GM13976 (cell line): ENCODE data around the gene LGR5.

Source experiments
- DNase-seq: peaks from one replicate; pipeline ENCODE4 v3.0.0; 2012; ENCODE audit warnings: low spot score
- in situ Hi-C: fragments of 300-500 bp; cut with MboI; formaldehyde crosslinking; loops from one replicate; pipeline ENCODE4 v1.12.0; 2022; ENCODE audit warnings: low sequenced_read_pairs, mixed read lengths, inconsistent platforms; ENCODE audit not compliant: unreplicated experiment
- TF ChIP-seq, protein P1 (sequence below): IDR thresholded peaks from 2 replicates; pipeline ENCODE4 v1.5.1; 2012; ENCODE audit warnings: borderline replicate concordance, mild to moderate bottlenecking; ENCODE audit not compliant: insufficient read depth; ENCODE audit errors: extremely low read depth, missing control alignments, control extremely low read depth

Gene LGR5, protein sequence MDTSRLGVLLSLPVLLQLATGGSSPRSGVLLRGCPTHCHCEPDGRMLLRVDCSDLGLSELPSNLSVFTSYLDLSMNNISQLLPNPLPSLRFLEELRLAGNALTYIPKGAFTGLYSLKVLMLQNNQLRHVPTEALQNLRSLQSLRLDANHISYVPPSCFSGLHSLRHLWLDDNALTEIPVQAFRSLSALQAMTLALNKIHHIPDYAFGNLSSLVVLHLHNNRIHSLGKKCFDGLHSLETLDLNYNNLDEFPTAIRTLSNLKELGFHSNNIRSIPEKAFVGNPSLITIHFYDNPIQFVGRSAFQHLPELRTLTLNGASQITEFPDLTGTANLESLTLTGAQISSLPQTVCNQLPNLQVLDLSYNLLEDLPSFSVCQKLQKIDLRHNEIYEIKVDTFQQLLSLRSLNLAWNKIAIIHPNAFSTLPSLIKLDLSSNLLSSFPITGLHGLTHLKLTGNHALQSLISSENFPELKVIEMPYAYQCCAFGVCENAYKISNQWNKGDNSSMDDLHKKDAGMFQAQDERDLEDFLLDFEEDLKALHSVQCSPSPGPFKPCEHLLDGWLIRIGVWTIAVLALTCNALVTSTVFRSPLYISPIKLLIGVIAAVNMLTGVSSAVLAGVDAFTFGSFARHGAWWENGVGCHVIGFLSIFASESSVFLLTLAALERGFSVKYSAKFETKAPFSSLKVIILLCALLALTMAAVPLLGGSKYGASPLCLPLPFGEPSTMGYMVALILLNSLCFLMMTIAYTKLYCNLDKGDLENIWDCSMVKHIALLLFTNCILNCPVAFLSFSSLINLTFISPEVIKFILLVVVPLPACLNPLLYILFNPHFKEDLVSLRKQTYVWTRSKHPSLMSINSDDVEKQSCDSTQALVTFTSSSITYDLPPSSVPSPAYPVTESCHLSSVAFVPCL

GRCh38 chr12:71439613-71440344 is at the start of gene LGR5:
LGR5 (plus strand) TSS chr12:71439798; CDS start chr12:71440081, 283 bp downstream.
- peak; percentile 45 for DNase-seq
- TF ChIP-seq, protein P1, sequence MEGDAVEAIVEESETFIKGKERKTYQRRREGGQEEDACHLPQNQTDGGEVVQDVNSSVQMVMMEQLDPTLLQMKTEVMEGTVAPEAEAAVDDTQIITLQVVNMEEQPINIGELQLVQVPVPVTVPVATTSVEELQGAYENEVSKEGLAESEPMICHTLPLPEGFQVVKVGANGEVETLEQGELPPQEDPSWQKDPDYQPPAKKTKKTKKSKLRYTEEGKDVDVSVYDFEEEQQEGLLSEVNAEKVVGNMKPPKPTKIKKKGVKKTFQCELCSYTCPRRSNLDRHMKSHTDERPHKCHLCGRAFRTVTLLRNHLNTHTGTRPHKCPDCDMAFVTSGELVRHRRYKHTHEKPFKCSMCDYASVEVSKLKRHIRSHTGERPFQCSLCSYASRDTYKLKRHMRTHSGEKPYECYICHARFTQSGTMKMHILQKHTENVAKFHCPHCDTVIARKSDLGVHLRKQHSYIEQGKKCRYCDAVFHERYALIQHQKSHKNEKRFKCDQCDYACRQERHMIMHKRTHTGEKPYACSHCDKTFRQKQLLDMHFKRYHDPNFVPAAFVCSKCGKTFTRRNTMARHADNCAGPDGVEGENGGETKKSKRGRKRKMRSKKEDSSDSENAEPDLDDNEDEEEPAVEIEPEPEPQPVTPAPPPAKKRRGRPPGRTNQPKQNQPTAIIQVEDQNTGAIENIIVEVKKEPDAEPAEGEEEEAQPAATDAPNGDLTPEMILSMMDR = no peak
- in situ Hi-C loops = no loop called here

DNA sequence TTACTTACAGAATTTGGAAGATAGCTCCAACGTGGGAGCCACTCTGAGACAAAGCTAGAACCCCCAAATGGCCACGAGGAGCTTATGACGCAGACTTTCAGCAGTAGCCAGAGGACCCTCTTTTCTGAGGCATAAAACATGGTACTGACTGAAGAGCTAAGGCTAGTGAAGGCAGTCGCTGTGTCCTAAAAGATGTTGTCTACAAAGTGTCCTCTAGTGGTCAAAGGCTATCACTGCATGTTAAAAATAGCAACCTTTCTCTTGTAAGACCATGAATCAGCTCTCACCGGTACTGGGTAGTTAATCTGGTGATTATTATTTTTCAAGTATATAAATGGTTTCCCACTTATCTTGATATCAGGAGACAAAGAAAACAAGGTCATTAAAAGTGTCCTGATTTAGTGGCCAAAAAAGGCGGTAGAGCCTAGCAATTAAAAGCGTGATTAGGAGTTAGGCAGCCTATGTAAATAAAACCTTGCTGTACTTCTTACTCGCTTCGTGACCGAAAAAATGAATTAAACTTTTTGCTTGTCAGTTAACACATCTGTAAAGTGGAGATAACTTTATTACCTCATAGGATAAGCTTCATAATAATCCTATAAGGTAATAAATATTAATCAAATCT is 47.0 kb upstream of the LGR5 start:
- TF ChIP-seq, protein P1 = peak; percentile 71
- in situ Hi-C loops = no loop called here
- DNase-seq = peak; percentile 69

GRCh38 chr12:71393625-71394024 is 46.0 kb upstream of the LGR5 start:
- TF ChIP-seq, protein P1 = no peak
- in situ Hi-C loops = no loop called here
- no peak for DNase-seq

- TF ChIP-seq, protein P1 = no peak
- DNase-seq = no peak
- in situ Hi-C loops = no loop called here
Observed at GRCh38 chr12:71397433-71397954, 42.1 kb upstream of the LGR5 start.

GRCh38 chr12:71399197-71399596 is 40.4 kb upstream of the LGR5 start:
- TF ChIP-seq, protein P1 = no peak
- in situ Hi-C loops = no loop called here
- DNase-seq = no peak

GRCh38 chr12:71400481-71400880 is 39.1 kb upstream of the LGR5 start:
- in situ Hi-C loops = no loop called here
- TF ChIP-seq, protein P1 = no peak
- DNase-seq = no peak
